ENCODE results near the gene PPIL6. TPM values are rescaled to one million over a fixed set of nuclear protein-coding genes. Genes with fewer than 3 reads are reported as not detected.

PPIL6 gene
- total and polyA plus RNA-seq, 2 experiments from 2014 or later = 1.7 TPM

GRCh38 chr6:109373331-109373730, 67.1 kb downstream of the PPIL6 start (continued):
- no peak for TF ChIP-seq REST (IDR thresholded peaks at IDR 0.05; ENCODE audit: unreplicated experiment)
- no peak for TF ChIP-seq EZH2 (IDR thresholded peaks at IDR 0.05; ENCODE audit: low read depth, unreplicated experiment)

GRCh38 chr6:109372130-109372529, 68.3 kb downstream of the PPIL6 start:
- Mint-ChIP-seq H3K27me3 (ENCODE audit: insufficient read depth, low read depth, poor library complexity) (peaks cover 3% of the 10 kb centered on the region), H3K27ac (no peak overlapping the region), H3K4me1 (no peaks in the 10 kb centered on the region), H3K9me3 (no peaks in the 10 kb centered on the region), H3K4me3 (no peak overlapping the region), H3K36me3 (ENCODE audit: low read depth) (peaks cover 67% of the 10 kb centered on the region)
- Histone ChIP-seq H3K36me3 (ENCODE audit: insufficient read depth) (peaks cover 48% of the 10 kb centered on the region), H3K27me3 (ENCODE audit: insufficient read depth) (no peaks in the 10 kb centered on the region), H3K4me3 (no peak overlapping the region), H3K4me2 (no peak overlapping the region), H3F3A (replicated peaks; ENCODE audit: low read depth) (no peaks in the 10 kb centered on the region), H3K4me1 (ENCODE audit: insufficient read depth) (no peaks in the 10 kb centered on the region), H3K9me2 (ENCODE audit: insufficient read depth) (no peaks in the 10 kb centered on the region), H4K20me1 (replicated peaks; ENCODE audit: insufficient read depth) (peaks cover 17% of the 10 kb centered on the region), H2AFZ (no peak overlapping the region), H3K79me2 (replicated peaks; ENCODE audit: insufficient read depth) (peaks cover 22% of the 10 kb centered on the region), H3K27ac (ENCODE audit: low read depth) (no peak overlapping the region)
- no peak for DNase-seq (ENCODE audit: low spot score)
- ATAC-seq = no peak
- TF ChIP-seq POLR2AphosphoS5 (IDR thresholded peaks at IDR 0.05; ENCODE audit: low read depth) (no peak), ZNF114 (CRISPR knock-in tag; IDR thresholded peaks at IDR 0.05) (no peak), ZNF331 (CRISPR knock-in tag; IDR thresholded peaks at IDR 0.05; ENCODE audit: low read depth) (no peak), ZNF462 (CRISPR knock-in tag; IDR thresholded peaks at IDR 0.05) (no peak), JUNB (IDR thresholded peaks at IDR 0.05; ENCODE audit: unreplicated experiment) (no peak), REST (IDR thresholded peaks at IDR 0.05; ENCODE audit: unreplicated experiment) (no peak), CTCF (conservative IDR thresholded peaks at IDR 0.05; ENCODE audit: low read depth in 2 of 2) (no peak), STAT1 (IDR thresholded peaks at IDR 0.05; ENCODE audit: unreplicated experiment) (no peak), EZH2phosphoT487 (IDR thresholded peaks at IDR 0.05; ENCODE audit: unreplicated experiment) (no peak)
